UCSD-AML1 (cell line): Measurements from ENCODE around the gene PLCD1.

Experiments used
- DNase-seq: peaks from one replicate; lab custom pipeline; 2025; ENCODE audit not compliant: unreplicated experiment; lab: John Stamatoyannopoulos, UW

PLCD1 gene

DNA sequence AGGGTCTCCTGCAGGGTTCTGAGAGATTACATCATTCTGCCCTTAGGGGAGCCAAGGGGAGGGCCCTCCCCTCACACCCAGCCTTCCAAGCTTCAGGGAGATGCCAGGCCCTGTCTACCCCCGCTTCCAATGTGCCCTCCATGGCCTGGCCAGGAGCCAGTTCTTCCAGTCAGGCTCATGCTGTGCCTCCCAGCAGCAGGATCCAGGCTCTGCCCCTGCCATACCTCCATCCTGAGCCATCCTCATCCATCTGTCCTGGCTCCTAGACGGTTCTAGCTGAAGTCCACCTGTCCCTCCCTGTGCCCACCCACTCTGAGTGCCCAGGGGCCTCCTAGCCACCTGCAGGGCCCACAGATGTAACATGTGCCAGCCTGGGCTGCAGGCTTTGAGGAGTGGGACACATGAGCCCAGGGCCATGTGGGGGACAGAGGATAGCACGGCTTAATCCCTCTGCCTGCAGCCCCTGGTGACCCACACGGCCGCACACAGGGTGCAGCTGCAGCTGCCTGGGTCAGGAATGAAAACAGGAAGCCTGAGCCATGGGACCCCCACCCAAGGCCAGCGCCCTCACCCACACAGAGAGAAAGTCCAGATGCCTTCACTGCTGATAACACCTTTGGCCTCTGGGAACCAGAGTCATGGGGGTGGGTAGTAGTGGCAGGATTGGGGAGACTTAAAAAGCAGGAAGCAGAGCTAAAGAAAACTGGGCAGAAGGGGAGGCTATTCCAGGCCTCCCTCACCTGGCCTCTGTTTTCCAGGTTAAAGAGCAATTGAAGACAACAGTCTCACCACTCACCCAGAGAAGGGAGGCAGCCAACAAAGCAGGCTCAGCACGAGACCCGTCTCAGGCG lies 11.8 kb downstream of the PLCD1 start:
- no peak for DNase-seq

DNA sequence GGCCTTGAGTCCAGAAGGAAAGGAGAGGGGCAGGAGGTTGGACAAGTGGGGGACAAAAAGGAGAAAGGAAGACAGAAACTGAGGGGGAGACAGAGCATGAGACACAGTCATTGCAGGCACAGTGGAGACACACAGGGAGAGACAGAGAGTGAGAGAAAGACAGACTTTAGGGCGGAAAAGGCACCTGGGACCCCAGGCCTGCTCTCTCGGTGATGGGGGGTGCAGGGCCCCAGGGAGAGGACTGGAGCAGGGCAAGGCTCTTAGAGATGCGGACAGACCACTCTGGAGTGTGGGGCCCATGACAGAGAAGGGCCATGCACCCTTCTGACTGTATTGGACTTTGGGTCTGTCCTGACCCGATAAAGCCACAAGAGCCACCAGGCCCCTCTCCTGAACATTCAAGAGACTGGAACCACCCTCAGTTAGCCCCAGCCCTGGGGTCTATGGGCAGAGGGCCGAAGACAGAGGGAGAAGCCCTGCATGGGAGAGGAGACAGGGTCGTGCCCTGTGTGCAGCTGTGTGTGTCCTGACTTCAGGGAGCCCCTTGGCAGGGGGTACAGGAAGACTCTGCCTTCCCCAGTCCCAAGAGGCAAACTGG lies 12.5 kb downstream of the PLCD1 start:
- no peak for DNase-seq

- DNase-seq: no peak
These were observed 13.0 kb downstream of the PLCD1 start for GRCh38 chr3:38016410-38016809.

- DNase-seq: no peak
These were observed 13.5 kb downstream of the PLCD1 start for GRCh38 chr3:38015984-38016383.

DNA sequence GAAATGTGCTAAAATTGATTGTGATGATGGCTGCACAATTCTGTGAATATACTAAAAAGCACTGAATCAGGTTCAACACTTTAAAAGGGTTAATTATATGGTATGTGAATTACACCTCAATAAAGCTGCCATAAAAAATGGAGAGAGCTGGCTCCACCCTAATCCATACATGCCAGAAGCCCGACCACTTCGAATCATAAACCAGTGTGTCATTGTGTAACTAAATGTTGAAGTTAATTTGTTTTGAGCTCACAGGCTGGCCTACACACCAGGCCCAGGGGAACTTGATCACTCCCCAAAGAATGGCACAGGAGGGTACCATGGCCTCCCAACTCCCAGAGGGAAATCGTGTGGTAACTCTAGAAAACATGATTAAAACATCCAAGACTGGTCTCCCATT lies 14.0 kb downstream of the PLCD1 start:
- no peak for DNase-seq

- DNase-seq: no peak
These were observed 18.3 kb downstream of the PLCD1 start for GRCh38 chr3:38011111-38011510.

DNA sequence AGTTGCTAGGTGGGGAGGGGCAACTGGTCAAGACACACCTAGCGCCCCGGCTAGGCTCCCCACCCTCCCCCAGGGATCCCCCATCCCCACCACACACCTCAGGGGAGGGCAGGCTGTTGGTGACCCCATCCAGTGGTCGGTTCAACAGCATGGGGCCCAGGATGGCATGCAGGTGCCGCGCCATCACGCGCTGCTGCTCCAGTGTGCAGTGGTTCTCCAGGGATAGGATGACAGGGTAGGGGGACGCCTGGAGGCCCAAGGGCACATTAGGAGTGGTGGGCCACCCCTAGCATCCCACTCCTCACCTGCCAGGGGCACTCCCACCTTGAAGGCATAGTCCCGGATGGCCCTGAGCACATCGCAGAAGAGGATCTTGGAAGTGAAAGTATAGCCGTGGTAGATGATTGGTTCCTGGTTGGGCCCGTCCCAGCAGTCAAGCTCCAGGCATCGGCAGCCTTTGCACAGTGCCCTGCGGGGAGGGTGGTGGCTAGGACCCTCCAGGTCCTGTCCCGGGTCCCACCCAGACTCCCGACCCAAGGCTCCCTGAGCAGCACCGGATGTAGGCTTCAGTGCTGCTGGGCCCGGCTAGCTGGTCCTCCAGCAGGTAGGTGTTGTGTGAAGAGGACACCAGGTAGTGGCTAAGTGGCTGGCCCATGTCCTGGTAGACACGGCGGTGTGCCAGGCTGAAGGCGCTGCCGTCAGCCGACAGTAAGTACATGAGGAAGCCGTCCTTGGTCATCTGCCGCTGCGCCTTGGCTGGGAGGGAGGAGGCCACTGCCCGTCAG lies 19.4 kb downstream of the PLCD1 start:
- DNase-seq: no peak

GRCh38 chr3:38008971-38009580 lies 20.4 kb downstream of the PLCD1 start:
- no peak for DNase-seq

- no peak for DNase-seq
These were observed 21.2 kb downstream of the PLCD1 start for GRCh38 chr3:38008191-38008701.

DNA sequence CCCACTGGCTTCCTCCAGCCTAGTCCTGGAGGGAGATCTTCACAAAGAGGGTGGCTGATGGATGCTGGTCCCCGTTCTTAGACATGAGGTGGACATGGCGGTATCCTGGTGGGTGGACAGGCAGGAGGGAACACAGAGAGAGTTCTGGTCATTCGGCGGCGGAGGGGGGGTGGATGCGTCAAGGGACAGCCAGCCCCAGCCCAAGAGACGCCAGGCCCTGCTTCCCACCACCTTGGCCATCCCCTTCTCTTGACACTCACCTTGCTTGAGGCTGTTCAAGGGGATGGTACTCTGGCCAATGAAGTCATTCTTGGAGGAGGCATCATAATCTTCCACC lies 21.7 kb downstream of the PLCD1 start:
- no peak for DNase-seq

DNA sequence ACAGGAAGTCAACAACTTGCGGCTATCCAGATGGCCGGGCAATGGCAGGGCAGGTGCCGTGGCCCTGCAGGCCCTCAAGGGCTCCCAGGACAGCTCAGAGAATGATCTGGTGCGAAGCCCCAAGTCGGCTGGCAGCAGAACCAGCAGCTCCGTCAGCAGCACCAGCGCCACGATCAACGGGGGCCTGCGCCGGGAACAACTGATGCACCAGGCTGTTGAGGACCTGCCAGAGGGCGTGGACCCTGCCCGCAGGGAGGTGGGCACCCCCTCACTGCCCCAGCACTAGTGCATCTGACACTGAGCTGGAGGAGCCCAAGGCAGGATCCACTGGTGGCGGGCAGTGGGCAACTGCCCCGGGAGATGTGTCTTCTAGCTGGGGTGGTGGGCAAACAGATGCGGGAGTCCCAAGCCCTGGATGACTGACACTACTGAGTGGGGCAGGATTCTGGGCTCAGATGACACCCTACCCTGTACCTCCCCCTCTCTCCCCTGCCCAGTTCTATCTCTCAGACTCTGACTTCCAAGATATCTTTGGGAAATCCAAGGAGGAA lies 22.9 kb downstream of the PLCD1 start:
- DNase-seq: no peak

DNA sequence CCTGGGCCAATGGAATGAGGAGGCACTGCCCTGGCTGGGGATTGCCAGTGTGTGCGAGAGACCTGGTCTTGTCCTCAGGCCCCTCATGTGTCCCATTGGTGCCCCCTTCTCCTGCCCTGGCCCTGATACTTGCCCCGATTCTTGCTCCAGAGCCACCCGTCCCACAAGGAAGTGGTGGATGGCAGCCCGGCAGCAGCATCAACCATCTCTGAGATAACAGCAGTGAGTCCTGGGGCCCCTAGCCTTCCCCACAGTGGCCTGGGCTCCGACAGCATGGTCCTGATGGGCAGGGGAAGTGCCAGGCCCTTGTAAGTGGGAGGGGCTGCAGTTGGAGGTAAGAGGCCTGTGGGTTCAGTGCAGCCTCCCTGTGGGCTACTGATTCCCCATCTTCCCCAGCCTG lies 23.4 kb downstream of the PLCD1 start:
- DNase-seq: no peak

- DNase-seq: no peak
These were observed 24.1 kb downstream of the PLCD1 start for GRCh38 chr3:38005076-38006020.

DNA sequence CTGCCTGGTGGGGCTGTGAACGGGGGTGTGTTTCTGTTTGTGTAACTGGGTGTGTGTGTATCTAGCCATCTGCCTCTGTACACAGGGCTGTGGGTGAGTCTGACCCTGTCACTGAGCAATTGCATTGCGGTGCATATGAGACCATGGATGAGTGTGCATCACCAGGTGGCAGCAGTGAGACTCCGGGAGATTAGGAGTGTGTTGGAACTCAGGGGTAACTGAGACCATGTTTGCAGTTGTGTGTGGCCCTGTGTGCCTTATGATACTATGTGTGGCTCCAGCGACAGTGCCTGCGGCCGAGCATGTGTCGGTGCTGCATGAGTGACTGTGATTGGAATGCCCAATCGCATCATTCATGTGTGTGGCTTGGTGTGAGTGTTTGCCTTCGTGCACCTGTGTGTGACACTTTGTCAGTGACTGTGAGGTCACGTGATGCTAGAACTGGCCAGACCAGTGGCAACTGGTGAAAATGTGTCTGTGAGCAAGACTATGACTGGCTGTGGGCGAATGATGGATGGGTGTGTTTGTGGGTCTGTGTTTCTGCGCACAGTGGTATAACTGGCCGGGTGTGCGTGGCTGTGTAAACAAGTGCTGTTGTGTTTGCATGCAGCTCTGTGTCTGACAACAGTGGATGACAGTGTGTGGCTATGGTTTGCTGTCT lies 24.9 kb downstream of the PLCD1 start:
- peak; percentile 53 for DNase-seq

DNA sequence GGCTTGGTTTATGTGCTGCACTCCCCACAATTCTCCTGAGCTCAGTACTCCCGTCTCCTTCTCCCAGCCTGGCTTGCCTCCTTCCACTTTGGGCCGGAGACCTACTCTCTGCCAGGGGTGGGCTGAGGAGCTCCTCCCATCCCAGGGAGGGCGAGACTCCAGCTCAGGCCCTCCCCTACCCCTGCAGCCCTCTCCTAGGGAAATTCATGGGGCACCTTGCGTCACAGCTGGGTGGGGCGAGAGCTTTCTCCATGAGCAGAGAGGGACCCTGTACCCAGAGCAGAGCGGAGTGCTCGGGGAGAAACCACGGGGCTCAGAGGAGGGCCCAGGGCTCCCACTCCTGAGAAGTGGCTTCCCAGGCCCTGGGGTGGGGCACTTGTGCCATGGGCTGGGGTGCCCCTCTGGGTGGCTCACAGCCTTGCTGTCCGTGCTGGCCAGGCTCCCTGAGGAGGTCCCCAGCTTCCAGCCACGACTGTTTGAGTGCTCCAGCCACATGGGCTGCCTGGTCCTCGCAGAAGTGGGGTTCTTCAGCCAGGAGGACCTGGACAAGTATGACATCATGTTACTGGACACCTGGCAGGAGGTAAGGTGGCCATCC lies 25.5 kb downstream of the PLCD1 start:
- no peak for DNase-seq

DNA sequence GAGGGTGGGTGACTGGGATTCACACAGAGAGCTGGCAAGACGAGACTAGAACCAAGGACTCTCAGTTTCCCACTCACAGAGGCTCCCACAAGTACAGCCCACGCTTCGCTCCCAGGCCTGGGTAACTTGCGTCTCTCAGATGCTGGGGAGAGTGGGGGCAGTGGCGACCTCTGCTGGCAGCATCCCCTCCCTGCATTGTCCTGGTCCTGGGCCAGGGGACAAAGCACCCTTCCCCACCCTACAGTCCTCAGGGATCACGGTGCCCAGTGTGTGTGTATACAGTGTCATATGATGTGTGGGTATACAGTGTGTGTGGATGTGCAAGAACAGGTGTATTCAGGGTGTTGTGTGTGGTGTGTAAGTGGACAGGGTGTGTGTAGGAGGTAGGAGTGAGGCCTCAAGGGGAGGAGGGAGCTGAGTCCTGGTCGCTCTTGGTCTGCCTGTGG lies 26.0 kb downstream of the PLCD1 start:
- peak; percentile 51 for DNase-seq

DNA sequence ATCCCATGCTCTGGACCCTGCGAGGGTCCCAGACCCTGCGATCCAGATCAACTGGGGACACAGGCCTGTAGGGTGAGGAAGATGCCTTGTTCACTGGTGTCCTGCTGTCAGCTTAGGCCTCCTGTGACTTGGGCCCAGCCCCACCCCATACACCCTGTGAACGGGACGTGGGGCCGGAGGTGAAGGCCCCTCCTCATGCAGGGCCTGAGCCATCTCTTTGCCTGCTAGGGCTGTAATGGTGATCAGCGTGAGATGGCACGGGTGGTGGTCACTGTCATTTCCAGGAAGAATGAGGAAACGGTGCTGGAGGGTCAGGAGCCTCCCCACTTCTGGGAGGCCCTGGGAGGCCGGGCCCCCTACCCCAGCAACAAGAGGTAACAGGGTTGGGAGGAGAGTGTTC lies 26.5 kb downstream of the PLCD1 start:
- no peak for DNase-seq

DNA sequence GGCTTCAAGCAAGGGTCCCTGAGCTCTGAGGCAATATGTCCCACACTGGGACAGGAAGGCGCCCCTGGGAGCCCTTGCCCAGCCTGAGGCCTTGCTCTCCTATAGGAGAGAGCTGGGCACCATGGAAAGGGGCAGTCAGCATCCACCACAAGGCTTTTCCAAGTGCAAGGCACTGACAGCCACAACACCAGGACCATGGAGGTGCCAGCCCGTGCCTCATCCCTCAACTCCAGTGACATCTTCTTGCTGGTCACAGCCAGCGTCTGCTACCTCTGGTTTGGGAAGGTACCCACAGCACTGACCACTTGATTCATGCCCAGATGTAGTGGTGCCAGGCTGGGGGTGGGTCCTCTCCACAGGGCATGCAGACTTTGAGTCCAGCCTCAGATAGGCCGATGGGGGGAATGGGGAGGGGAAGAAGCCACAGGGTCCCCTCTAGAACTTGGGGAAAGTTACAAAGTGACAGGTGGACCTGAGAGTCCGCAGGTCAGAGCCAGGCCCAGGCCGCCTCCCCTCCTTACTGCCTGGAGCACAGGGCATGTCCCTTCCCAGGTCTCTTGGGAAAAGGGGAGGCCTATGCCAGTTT lies 27.1 kb downstream of the PLCD1 start:
- no peak for DNase-seq
